A549 (cell line): ENCODE data around the gene REX1BD.

Experiments
- CHD4 ChIP-seq: fragments of 200-600 bp; sonication (generic); IDR thresholded peaks from 2 replicates; pipeline ENCODE4 v1.6.1; 2016; ENCODE audit warnings: antibody characterized with exemption, mild to moderate bottlenecking, borderline replicate concordance
- CTCF ChIP-seq: fragments of >200 bp; sonication (Bioruptor Twin); formaldehyde crosslinking; IDR thresholded peaks from 3 replicates; pipeline ENCODE4 v1.5.1; 2016
- E2F6 ChIP-seq: IDR thresholded peaks from 2 replicates; pipeline ENCODE4 v1.6.1; 2012; ENCODE audit warnings: low read depth, borderline replicate concordance
- ELK1 ChIP-seq: fragments of 150-350 bp; IDR thresholded peaks from 2 replicates; pipeline ENCODE4 v1.6.1; 2014; ENCODE audit warnings: low read depth, mild to moderate bottlenecking, low read length
- EP300 ChIP-seq, 2 experiments: fragments of >200 bp; sonication (Bioruptor Twin); formaldehyde crosslinking; IDR thresholded peaks; 2 replicates in 1 of 2; 3 replicates in 1 of 2; pipeline ENCODE4 v1.6.1; 2016 to 2017
- MAX ChIP-seq: IDR thresholded peaks from 2 replicates; pipeline ENCODE4 v1.6.1; 2012
- POLR2A ChIP-seq: IDR thresholded peaks from 2 replicates; pipeline ENCODE4 v1.6.1; 2012; ENCODE audit warnings: mild to moderate bottlenecking, low read length
- REST ChIP-seq: fragments of 200-600 bp; sonication (generic); IDR thresholded peaks from 2 replicates; pipeline ENCODE4 v1.6.1; 2016; ENCODE audit warnings: antibody characterized with exemption, mild to moderate bottlenecking, moderate library complexity
- RFX5 ChIP-seq: fragments of 450-650 bp; IDR thresholded peaks from 2 replicates; pipeline ENCODE4 v1.7.1; 2014; ENCODE audit warnings: antibody characterized with exemption, mild to moderate bottlenecking, moderate library complexity
- RNF2 ChIP-seq: fragments of 200-600 bp; sonication (generic); IDR thresholded peaks from 2 replicates; pipeline ENCODE4 v1.6.1; 2016; ENCODE audit warnings: low read depth, mild to moderate bottlenecking, antibody characterized with exemption, moderate library complexity, borderline replicate concordance

GRCh38 chr19:18611327-18612050, 22.9 kb downstream of the REX1BD start:
- no peak for TF ChIP-seq REST
- no peak for TF ChIP-seq CTCF
- TF ChIP-seq POLR2A: no peak
- no peak for TF ChIP-seq EP300 (IDR thresholded peaks at IDR 0.05)
- TF ChIP-seq RFX5: no peak
- TF ChIP-seq MAX: no peak
- no peak for TF ChIP-seq E2F6
- no peak for TF ChIP-seq CHD4
- TF ChIP-seq RNF2: no peak
- no peak for TF ChIP-seq ELK1
